Measurements from ENCODE around the gene BRIX1.
"Not testable (repeated sequence)": the region's sequence is repeated elsewhere in the genome, so short reads cannot be mapped to it uniquely, and the experiment has no call there.

Gene BRIX1

GRCh38 chr5:34915856-34916192 lies 313 bp downstream of the BRIX1 start:
- DNase-seq = no peak

- no peak for DNase-seq
These were observed 1.0 kb downstream of the BRIX1 start for GRCh38 chr5:34916518-34916917.

- no peak for DNase-seq
These were observed 2.5 kb downstream of the BRIX1 start for GRCh38 chr5:34918025-34918424.

- no peak for DNase-seq
These were observed 3.6 kb downstream of the BRIX1 start for GRCh38 chr5:34919077-34919476.

GRCh38 chr5:34923256-34923655 lies 7.7 kb downstream of the BRIX1 start:
- DNase-seq = not testable (repeated sequence)

- DNase-seq = peak; percentile 35
These were observed 8.4 kb downstream of the BRIX1 start for GRCh38 chr5:34923694-34924461.

GRCh38 chr5:34924462-34924765 lies 8.9 kb downstream of the BRIX1 start:
- DNase-seq = no peak

GRCh38 chr5:34926318-34926888 lies 10.9 kb downstream of the BRIX1 start:
- DNase-seq = no peak

- DNase-seq = no peak
These were observed 12.3 kb downstream of the BRIX1 start for GRCh38 chr5:34927785-34928184.

GRCh38 chr5:34928267-34928666 lies 12.8 kb downstream of the BRIX1 start:
- DNase-seq = no peak

- DNase-seq = peak; percentile 98
These were observed 13.7 kb downstream of the BRIX1 start, which contains the start of gene DNAJC21 for GRCh38 chr5:34929134-34929719. Gene DNAJC21, plus strand, starts transcription at chr5:34929559. Its CDS starts 261 bp downstream, at chr5:34929820.

- peak; percentile 85 for DNase-seq
These were observed 14.4 kb downstream of the BRIX1 start for GRCh38 chr5:34929720-34930461.

GRCh38 chr5:34930462-34930844 lies 14.9 kb downstream of the BRIX1 start:
- no peak for DNase-seq

- no peak for DNase-seq
These were observed 15.4 kb downstream of the BRIX1 start for GRCh38 chr5:34930870-34931269.

GRCh38 chr5:34932947-34933346 lies 17.4 kb downstream of the BRIX1 start:
- no peak for DNase-seq

- DNase-seq = no peak
These were observed 26.4 kb downstream of the BRIX1 start for GRCh38 chr5:34941936-34942335.

- no peak for DNase-seq
These were observed 28.5 kb downstream of the BRIX1 start for GRCh38 chr5:34944044-34944443.

- no peak for DNase-seq
These were observed 29.0 kb downstream of the BRIX1 start for GRCh38 chr5:34944460-34945047.

GRCh38 chr5:34957321-34957720 lies 41.8 kb downstream of the BRIX1 start:
- DNase-seq = no peak

GRCh38 chr5:34957857-34958690 lies 42.6 kb downstream of the BRIX1 start:
- peak; percentile 13 for DNase-seq

GRCh38 chr5:34959323-34959722 lies 43.8 kb downstream of the BRIX1 start:
- no peak for DNase-seq

- no peak for DNase-seq
These were observed 52.0 kb downstream of the BRIX1 start for GRCh38 chr5:34967540-34967939.
